Measurements from ENCODE around the gene PITPNM1.

- TF ChIP-seq CTCF (IDR thresholded peaks at IDR 0.05) (no peak), POLR2A (IDR thresholded peaks at IDR 0.05) (no peak)
Measured at GRCh38 chr11:67539550-67539949, 34.4 kb upstream of the PITPNM1 start.

All from body of pancreas (tissue), 4 donors.